Epidermal melanocyte (primary cell): Measurements from ENCODE around the gene JADE2.
"Not testable (repeated sequence)": the region's sequence is repeated elsewhere in the genome, so short reads cannot be mapped to it uniquely, and the experiment has no call there.

Experiments
- DNase-seq: peaks from one replicate; pipeline ENCODE4 v3.0.0; 2011; ENCODE audit warnings: low spot score; ENCODE audit not compliant: insufficient read length

JADE2 gene

GRCh38 chr5:134507452-134507851, 18.0 kb upstream of the JADE2 start:
- no peak for DNase-seq

GRCh38 chr5:134508521-134509195, 16.8 kb upstream of the JADE2 start:
- no peak for DNase-seq

- no peak for DNase-seq
Measured at GRCh38 chr5:134509308-134510040, 16.0 kb upstream of the JADE2 start.

GRCh38 chr5:134510970-134511795, 14.3 kb upstream of the JADE2 start:
- DNase-seq = no peak

- no peak for DNase-seq
Measured at GRCh38 chr5:134511796-134512660, 13.4 kb upstream of the JADE2 start.

GRCh38 chr5:134512661-134512999, 12.8 kb upstream of the JADE2 start:
- no peak for DNase-seq

- no peak for DNase-seq
Measured at GRCh38 chr5:134515801-134516200, 9.7 kb upstream of the JADE2 start.

GRCh38 chr5:134516984-134517383, 8.5 kb upstream of the JADE2 start:
- not testable (repeated sequence) for DNase-seq

- DNase-seq = no peak
Measured at GRCh38 chr5:134517553-134517952, 7.9 kb upstream of the JADE2 start.

- no peak for DNase-seq
Measured at GRCh38 chr5:134519989-134520388, 5.5 kb upstream of the JADE2 start.

- DNase-seq = no peak
Measured at GRCh38 chr5:134521841-134522240, 3.6 kb upstream of the JADE2 start.

- DNase-seq = no peak
Measured at GRCh38 chr5:134523543-134524271, 1.8 kb upstream of the JADE2 start.

- peak; percentile 64 for DNase-seq
Measured at GRCh38 chr5:134524272-134524825, 1.1 kb upstream of the JADE2 start.

- peak; percentile 74 for DNase-seq
Measured at GRCh38 chr5:134525683-134526482, 413 bp downstream of the JADE2 start.

- peak; percentile 73 for DNase-seq
Measured at GRCh38 chr5:134526483-134527155, 1.1 kb downstream of the JADE2 start.

GRCh38 chr5:134527156-134527960, 1.9 kb downstream of the JADE2 start:
- DNase-seq = peak; percentile 85

GRCh38 chr5:134527961-134528424, 2.5 kb downstream of the JADE2 start:
- DNase-seq = no peak

GRCh38 chr5:134528556-134528955, 3.1 kb downstream of the JADE2 start:
- no peak for DNase-seq
